GM21423 (cell line): ENCODE measurements around the gene EFCAB7.

Experiments
- ATAC-seq: cut with Tn5 transposase; IDR thresholded peaks from one replicate; pipeline ENCODE4 v1.9.1; 2021; ENCODE audit warnings: mild to moderate bottlenecking, moderate library complexity; ENCODE audit not compliant: unreplicated experiment

EFCAB7 gene

GRCh38 chr1:63522891-63523728 is at the start of gene EFCAB7, which contains the start of gene ITGB3BP:
Gene EFCAB7, plus strand, starts transcription at chr1:63523525. Its CDS starts 2,048 bp downstream, at chr1:63525573.
Gene ITGB3BP, minus strand, starts transcription at chr1:63523225. Its CDS starts 92 bp downstream, at chr1:63523133.
- ATAC-seq: peak; percentile 86

DNA sequence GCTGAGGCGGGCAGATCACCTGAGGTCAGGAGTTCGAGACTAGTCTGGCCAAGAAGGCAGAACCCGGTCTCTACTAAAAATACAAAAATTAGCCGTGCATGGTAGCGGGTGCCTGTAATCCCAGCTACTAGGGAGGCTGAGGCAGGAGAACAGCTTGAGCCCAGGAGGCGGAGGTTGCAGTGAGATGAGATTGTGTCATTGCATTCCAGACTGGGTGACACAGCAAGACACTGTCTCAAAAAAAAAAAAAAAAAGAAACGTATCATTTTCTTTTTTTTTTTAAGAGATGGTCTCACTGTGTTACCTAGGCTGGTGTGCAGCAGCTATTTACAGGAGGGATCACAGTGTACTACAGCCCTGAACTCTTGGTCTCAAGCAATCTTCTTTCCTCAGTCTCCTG is 47.6 kb upstream of the EFCAB7 start:
- no peak for ATAC-seq

- no peak for ATAC-seq
Observed at GRCh38 chr1:63480057-63480456, 43.3 kb upstream of the EFCAB7 start.

GRCh38 chr1:63486629-63487028 is 36.7 kb upstream of the EFCAB7 start:
- no peak for ATAC-seq

- ATAC-seq: no peak
Observed at GRCh38 chr1:63487336-63488065, 35.8 kb upstream of the EFCAB7 start.

- no peak for ATAC-seq
Observed at GRCh38 chr1:63497577-63497976, 25.7 kb upstream of the EFCAB7 start.

- no peak for ATAC-seq
Observed at GRCh38 chr1:63498106-63498505, 25.2 kb upstream of the EFCAB7 start.

- ATAC-seq: no peak
Observed at GRCh38 chr1:63501256-63501655, 22.1 kb upstream of the EFCAB7 start.

GRCh38 chr1:63506782-63507181 is 16.5 kb upstream of the EFCAB7 start:
- no peak for ATAC-seq

DNA sequence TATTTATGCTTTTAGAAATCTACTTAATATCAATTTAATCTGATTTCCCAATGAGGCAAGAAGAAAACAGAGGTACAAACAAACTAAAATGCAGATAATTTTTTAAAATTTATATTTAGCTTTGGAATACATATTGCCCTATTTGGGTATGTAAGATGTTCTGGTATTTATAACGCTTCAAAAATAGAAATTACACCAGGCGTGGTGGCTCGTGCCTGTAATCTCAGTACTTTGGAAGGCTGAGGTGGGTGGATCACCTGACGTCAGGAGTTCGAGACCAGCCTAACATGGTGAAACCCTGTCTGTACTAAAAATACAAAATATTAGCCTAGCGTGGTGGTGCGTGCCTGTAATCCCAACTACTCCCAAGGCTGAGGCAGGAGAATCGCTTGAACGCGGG is 13.6 kb upstream of the EFCAB7 start:
- ATAC-seq: no peak

GRCh38 chr1:63512584-63512983 is 10.7 kb upstream of the EFCAB7 start:
- ATAC-seq: no peak

DNA sequence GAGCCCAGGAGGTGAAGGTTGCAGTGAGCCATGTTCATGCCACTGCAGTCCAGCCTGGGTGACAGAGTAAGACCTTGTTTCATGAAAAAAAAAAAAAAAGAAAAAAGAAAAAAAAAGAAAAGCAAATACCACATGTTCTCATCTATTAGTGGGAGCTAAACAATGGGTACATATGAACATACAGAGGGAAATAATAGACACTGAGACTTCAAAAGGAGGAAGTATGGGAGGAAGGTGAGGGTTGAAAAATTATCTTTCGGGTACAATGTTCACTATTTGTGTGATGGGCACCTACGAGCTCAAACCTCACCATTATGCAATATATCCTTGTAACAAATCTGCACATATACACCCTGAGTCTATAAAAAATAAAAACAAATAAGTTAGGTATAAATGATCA is 6.7 kb upstream of the EFCAB7 start:
- no peak for ATAC-seq

DNA sequence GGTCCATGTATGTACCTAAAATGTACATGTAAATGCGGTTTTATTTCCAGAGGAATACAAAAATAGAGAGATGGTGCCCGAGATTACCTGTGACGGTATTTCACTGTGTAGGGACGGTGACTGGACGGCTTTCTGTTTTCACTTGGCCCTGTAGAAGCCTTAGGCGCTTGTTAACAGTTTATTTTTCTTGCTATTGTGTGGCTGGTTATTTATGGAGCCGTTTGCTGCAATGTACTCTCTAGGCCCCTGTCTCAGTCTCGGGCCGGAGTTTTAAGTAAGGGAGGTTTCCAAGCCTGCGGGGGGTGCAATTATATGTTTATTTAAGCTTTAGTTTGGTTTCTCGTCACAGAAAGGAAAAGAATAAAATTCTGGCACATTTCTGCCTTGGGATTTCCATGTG is 413 bp downstream of the EFCAB7 start:
- peak; percentile 13 for ATAC-seq

GRCh38 chr1:63524201-63524600 is 876 bp downstream of the EFCAB7 start:
- no peak for ATAC-seq

DNA sequence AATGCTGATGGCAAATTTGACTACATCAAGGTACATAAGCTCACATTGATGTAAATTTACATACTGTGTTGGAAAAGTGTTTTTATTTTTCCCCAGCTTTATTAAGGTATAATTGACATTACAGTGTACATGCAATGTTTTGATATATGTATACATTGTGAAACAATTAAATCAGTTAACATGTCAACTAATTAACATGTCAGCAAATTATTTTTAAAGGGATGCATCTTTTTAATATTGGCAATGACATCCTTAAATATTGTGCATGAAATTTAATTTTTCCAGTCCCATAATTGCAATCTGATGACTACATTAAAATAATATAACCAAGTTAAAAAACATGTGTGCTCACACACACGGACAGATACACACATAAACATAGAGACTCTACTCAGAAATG is 9.4 kb downstream of the EFCAB7 start:
- ATAC-seq: no peak

- no peak for ATAC-seq
Observed at GRCh38 chr1:63533931-63534330, 10.6 kb downstream of the EFCAB7 start.

DNA sequence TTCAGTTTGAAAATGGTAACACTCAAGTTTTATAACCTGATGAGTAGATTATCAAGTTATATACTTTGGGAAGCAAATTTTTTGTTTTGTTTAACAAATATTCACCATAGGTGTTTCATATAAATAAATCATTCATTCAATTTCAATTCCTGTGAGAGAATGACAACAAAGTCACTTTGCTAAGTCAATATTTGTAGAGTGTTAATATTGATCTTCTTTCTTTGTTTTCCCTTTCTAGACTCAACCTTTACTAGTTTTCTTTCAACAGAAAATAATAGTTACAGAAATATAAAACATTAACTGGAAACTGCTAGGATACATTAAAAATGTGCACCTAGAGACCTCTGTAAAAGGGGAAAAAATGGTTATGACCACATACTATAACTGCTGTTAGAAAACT is 11.1 kb downstream of the EFCAB7 start:
- no peak for ATAC-seq

DNA sequence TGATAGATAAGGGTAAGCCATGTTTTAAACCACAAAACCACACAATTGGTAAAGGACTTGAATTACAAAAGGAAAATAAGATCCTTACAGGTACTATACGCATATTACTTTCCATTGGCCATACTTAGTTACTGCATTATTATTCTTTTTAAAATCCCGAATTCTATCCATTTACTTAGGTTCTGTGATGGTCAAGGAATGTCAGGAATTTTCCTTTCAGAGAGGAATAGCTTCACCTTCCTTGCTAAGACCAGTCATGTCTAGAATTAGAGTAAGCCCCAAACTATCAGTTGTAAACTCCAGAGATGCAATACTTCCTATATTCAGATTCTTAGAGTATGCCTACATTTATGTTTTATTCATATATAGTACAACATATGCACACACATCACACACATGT is 13.7 kb downstream of the EFCAB7 start:
- ATAC-seq: no peak

DNA sequence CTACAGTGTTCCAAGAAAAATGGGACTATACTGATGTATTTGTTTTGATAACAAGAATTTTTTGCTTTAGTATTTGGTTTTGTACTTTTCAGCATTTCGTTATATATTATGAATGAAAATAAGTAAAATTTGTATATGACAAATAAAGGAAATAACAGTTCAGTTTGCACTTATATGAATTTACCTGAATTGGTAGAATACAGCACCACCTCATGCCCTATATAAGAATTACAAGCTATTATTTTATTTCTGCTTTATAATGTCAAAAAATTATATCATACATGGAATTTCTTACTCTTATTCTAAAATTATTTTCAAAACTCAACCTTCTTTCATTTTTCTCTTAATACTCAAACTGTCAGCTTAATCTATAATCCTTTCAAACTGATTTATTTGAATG is 14.6 kb downstream of the EFCAB7 start:
- ATAC-seq: no peak

- no peak for ATAC-seq
Observed at GRCh38 chr1:63545780-63546179, 22.5 kb downstream of the EFCAB7 start.

GRCh38 chr1:63547621-63548294 is 24.4 kb downstream of the EFCAB7 start:
- no peak for ATAC-seq

DNA sequence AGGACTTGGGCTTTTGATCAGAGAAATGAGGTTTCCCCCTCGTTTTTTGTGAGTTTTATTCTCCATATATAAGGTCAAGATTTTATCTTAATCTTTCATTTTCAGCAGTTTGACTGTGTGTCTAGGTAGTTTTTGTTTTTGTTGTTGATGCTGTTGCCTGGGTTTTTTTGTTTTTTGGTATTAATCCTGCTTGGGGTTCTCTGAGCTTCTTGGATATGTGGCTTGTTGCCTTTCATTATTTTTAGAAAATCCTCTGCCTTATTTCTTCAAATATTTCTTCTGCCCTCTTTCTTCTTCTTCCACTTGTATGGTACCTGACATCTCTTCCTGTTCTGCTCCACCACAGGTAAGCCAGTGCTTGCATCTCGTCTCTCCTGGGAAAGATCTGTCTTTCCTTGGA is 25.0 kb downstream of the EFCAB7 start:
- no peak for ATAC-seq
